ENCODE data around the gene ADAM19.

Gene ADAM19

GRCh38 chr5:157478726-157479125 lies 96.8 kb downstream of the ADAM19 start:
- no peak for DNase-seq (ENCODE audit: extremely low read depth, insufficient read length)
- Histone ChIP-seq H3K36me3 (ENCODE audit: control insufficient read depth, insufficient read depth, low read length) (peaks cover 12% of the 10 kb centered on the region), H3K27me3 (replicated peaks; ENCODE audit: control insufficient read depth, insufficient read depth, low read length) (no peaks in the 10 kb centered on the region), H3K4me3 (replicated peaks; ENCODE audit: low read depth, low read length) (no peak overlapping the region)
- TF ChIP-seq CTCF (IDR thresholded peaks at IDR 0.05; ENCODE audit: insufficient read depth, low read length, poor library complexity, severe bottlenecking): no peak

DNA sequence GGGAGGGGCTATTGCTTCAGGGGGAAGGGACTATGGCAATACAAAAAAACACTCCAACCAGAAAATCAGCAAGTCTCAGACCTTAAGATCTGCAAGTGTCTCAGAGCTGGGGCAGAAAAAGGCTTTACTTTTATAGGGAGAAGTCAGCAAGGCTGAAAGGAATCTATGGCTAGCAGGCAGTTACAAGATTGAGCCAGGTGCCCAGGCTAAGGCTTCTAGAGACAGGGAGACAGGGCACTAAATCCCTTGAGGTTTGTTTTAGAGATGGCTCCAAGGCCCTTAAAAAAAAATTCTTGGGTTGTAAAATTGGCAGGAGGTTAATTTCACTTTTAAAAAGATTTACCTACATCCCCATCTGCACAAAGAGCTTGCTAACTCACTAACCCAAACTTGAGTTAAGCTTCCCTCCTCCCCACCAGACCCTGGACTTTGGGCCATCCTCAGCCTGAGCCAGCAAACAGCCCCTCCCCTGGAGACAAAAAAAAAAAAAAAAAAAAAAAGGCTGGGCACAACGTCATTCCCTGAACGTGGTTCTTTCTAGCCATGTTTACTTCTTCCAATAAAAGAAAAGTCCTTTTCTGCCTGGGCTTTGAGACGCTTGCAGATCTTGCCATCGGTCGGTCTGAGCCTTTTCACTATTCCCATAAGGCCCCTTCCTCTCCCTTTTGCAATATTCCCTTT lies 97.6 kb downstream of the ADAM19 start:
- Histone ChIP-seq H3K4me3 (replicated peaks; ENCODE audit: low read depth, low read length) (no peak overlapping the region), H3K27me3 (replicated peaks; ENCODE audit: control insufficient read depth, insufficient read depth, low read length) (no peaks in the 10 kb centered on the region), H3K36me3 (ENCODE audit: control insufficient read depth, insufficient read depth, low read length) (peaks cover 12% of the 10 kb centered on the region)
- no peak for DNase-seq (ENCODE audit: extremely low read depth, insufficient read length)
- TF ChIP-seq CTCF (IDR thresholded peaks at IDR 0.05; ENCODE audit: insufficient read depth, low read length, poor library complexity, severe bottlenecking): no peak

DNA sequence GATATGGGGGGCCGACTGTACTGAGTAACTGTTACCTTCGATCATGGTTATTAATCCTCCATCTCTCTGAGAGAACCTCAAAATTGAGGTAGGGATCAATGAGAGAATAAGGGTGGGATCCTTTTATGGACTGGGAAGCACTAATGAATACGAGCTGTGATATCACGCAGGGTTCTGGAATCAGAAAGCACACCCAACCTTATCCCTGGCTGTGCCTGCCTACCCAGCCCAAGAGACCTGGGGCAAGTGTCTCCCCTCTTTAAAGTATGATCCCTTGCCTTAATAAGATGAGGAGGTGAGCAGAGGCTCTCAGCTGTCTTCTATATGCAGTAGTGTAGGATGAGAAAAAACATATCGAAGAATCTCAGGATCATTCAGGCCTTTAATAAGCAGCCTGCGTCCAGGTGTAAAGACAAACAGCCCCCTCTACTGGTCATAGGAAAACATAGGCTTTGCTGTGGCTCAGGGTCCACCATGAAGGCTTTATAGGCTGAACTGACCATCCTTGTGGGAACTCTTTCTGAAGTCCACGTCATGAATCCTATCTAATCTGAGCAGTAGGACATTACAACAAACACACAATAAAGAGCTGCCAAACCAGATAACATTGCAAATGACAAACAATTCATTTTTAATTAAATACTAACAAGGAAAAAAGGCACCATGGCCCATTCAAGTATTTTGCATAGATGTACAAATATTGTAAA lies 98.7 kb downstream of the ADAM19 start:
- no peaks in the 10 kb centered on the region for H3K27me3 ChIP-seq (replicated peaks; ENCODE audit: control insufficient read depth, insufficient read depth, low read length)
- H3K4me3 ChIP-seq (replicated peaks; ENCODE audit: low read depth, low read length): no peak overlapping the region
- no peak for DNase-seq (ENCODE audit: extremely low read depth, insufficient read length)
- TF ChIP-seq CTCF (IDR thresholded peaks at IDR 0.05; ENCODE audit: insufficient read depth, low read length, poor library complexity, severe bottlenecking): peak; percentile 75
- H3K36me3 ChIP-seq (ENCODE audit: control insufficient read depth, insufficient read depth, low read length): peaks cover 12% of the 10 kb centered on the region

GRCh38 chr5:157475432-157475831 lies 100.1 kb downstream of the ADAM19 start:
- Histone ChIP-seq H3K4me3 (replicated peaks; ENCODE audit: low read depth, low read length) (no peak overlapping the region), H3K27me3 (replicated peaks; ENCODE audit: control insufficient read depth, insufficient read depth, low read length) (no peaks in the 10 kb centered on the region), H3K36me3 (ENCODE audit: control insufficient read depth, insufficient read depth, low read length) (peaks cover 5% of the 10 kb centered on the region; the same call in 1 of the 2 replicates)
- TF ChIP-seq CTCF (IDR thresholded peaks at IDR 0.05; ENCODE audit: insufficient read depth, low read length, poor library complexity, severe bottlenecking): no peak
- DNase-seq (ENCODE audit: extremely low read depth, insufficient read length): no peak

DNA sequence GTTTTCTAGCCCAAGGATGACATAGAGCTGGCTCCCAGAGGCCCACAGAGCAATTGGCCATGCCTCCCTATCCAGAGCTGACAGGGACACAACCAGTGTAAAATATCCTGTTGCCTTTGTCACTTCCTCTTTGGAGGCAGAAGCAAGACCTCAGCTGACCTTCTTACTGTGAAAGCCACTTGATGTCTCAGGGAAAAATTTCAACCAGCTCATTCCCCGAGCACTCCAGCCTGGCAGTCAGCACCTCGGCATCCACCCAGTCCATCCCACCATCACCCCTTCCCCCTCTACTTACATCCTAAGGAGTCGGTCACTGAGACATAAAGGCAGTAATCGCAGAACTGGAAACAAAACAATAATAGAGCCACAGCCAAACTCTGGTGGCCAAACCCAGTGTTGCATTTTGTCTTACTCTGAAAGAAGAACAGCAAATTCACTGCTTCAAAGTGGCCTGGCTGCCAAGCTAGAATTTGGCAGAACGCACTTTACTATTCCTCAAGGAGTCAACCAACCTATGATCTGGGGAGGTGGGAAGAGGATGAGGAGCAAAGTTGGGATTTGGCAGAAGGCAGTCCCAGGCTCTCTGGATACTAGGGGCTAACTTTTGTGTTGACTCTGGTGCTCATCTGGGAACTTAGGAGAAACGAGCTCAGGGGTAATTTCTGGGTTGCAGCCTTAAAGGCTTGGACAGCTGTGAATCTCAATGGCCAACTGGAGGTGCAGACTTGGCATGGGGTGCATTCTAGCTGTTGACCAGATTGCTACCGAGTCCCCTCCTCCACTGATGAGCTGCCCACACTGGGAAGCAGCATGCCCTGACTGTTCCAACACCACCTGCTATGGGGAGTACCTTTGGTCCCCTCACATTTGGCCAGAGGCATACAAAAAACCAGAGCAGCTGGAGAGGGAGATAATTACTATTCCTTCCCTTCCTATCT lies 101.9 kb downstream of the ADAM19 start:
- Histone ChIP-seq H3K27me3 (replicated peaks; ENCODE audit: control insufficient read depth, insufficient read depth, low read length) (no peaks in the 10 kb centered on the region), H3K36me3 (ENCODE audit: control insufficient read depth, insufficient read depth, low read length) (no peaks in the 10 kb centered on the region), H3K4me3 (replicated peaks; ENCODE audit: low read depth, low read length) (no peak overlapping the region)
- TF ChIP-seq CTCF (IDR thresholded peaks at IDR 0.05; ENCODE audit: insufficient read depth, low read length, poor library complexity, severe bottlenecking): no peak
- DNase-seq (ENCODE audit: extremely low read depth, insufficient read length): no peak
